ENCODE results near the gene GPN2.
A peak's percentile ranks its signal among the peaks of the same experiment; 100 is the strongest.
"Not testable (repeated sequence)": the region's sequence is repeated elsewhere in the genome, so short reads cannot be mapped to it uniquely, and the experiment has no call there.

GPN2 gene

DNA sequence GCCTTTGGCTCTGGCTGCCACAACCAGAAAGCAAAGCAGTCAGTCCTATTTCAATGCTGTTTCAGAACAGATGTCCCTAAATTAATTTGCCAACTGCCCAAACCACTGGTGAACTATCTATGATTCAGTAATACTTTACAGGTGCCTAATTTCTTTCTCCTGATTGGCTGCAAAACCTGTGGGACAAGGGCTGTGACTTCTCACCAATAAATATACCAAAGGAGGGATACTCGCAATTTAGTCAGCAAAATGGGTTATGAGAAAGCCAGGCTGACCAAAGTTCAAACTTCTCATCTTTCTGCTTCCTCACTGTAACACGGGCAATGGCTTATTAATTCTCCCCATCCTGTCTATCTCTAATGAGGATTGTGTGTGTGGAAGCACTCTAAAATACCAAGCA lies 12.8 kb downstream of the GPN2 start:
- no peak for DNase-seq (ENCODE audit: low read depth in 1 of 2, low spot score in 1 of 2)
- H3K27me3 ChIP-seq (ENCODE audit: insufficient read depth, poor library complexity, severe bottlenecking): no peaks in the 10 kb centered on the region
- no peak overlapping the region for H3K27ac ChIP-seq (replicated peaks)
- H3K4me3 ChIP-seq (replicated peaks; ENCODE audit: insufficient read depth, low read length): no peak overlapping the region
- TF ChIP-seq POLR2AphosphoS5 (IDR thresholded peaks at IDR 0.05; ENCODE audit: low read depth): no peak
- no peak for TF ChIP-seq GABPA (IDR thresholded peaks at IDR 0.05; ENCODE audit: low read depth)
- TF ChIP-seq, protein P1, sequence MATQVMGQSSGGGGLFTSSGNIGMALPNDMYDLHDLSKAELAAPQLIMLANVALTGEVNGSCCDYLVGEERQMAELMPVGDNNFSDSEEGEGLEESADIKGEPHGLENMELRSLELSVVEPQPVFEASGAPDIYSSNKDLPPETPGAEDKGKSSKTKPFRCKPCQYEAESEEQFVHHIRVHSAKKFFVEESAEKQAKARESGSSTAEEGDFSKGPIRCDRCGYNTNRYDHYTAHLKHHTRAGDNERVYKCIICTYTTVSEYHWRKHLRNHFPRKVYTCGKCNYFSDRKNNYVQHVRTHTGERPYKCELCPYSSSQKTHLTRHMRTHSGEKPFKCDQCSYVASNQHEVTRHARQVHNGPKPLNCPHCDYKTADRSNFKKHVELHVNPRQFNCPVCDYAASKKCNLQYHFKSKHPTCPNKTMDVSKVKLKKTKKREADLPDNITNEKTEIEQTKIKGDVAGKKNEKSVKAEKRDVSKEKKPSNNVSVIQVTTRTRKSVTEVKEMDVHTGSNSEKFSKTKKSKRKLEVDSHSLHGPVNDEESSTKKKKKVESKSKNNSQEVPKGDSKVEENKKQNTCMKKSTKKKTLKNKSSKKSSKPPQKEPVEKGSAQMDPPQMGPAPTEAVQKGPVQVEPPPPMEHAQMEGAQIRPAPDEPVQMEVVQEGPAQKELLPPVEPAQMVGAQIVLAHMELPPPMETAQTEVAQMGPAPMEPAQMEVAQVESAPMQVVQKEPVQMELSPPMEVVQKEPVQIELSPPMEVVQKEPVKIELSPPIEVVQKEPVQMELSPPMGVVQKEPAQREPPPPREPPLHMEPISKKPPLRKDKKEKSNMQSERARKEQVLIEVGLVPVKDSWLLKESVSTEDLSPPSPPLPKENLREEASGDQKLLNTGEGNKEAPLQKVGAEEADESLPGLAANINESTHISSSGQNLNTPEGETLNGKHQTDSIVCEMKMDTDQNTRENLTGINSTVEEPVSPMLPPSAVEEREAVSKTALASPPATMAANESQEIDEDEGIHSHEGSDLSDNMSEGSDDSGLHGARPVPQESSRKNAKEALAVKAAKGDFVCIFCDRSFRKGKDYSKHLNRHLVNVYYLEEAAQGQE (IDR thresholded peaks at IDR 0.05; ENCODE audit: insufficient replicate concordance, low read depth): no peak
- TF ChIP-seq, protein P2, sequence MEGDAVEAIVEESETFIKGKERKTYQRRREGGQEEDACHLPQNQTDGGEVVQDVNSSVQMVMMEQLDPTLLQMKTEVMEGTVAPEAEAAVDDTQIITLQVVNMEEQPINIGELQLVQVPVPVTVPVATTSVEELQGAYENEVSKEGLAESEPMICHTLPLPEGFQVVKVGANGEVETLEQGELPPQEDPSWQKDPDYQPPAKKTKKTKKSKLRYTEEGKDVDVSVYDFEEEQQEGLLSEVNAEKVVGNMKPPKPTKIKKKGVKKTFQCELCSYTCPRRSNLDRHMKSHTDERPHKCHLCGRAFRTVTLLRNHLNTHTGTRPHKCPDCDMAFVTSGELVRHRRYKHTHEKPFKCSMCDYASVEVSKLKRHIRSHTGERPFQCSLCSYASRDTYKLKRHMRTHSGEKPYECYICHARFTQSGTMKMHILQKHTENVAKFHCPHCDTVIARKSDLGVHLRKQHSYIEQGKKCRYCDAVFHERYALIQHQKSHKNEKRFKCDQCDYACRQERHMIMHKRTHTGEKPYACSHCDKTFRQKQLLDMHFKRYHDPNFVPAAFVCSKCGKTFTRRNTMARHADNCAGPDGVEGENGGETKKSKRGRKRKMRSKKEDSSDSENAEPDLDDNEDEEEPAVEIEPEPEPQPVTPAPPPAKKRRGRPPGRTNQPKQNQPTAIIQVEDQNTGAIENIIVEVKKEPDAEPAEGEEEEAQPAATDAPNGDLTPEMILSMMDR (IDR thresholded peaks at IDR 0.05; ENCODE audit: insufficient read depth, low read length): no peak
- no peak for TF ChIP-seq SPI1 (IDR thresholded peaks at IDR 0.05; ENCODE audit: borderline replicate concordance, low read depth)

DNA sequence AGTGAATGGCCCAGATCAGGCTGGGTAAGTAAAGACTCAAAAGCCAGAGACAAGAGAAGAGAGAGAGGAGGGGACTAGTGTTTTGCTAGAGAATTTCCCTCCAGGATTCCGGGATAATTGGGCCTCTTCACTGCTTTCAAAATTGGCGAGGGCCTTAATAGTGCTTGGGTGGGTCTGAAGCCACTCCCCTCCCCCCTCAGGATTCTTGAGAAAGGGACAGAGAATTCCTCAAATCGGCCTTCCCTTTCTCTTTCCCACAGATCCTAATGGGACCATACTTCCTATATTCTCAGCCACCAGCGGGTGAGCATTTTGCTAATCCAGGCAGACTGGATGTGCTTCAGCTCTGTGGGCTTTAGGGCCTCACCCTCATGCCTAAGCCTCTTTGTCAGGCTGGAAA lies 15.2 kb downstream of the GPN2 start:
- TF ChIP-seq, protein P1 (IDR thresholded peaks at IDR 0.05; ENCODE audit: insufficient replicate concordance, low read depth): no peak
- TF ChIP-seq GABPA (IDR thresholded peaks at IDR 0.05; ENCODE audit: low read depth) (no peak), POLR2AphosphoS5 (IDR thresholded peaks at IDR 0.05; ENCODE audit: low read depth) (no peak), SPI1 (IDR thresholded peaks at IDR 0.05; ENCODE audit: borderline replicate concordance, low read depth) (no peak)
- TF ChIP-seq, protein P2 (IDR thresholded peaks at IDR 0.05; ENCODE audit: insufficient read depth, low read length): no peak
- DNase-seq (ENCODE audit: low read depth in 1 of 2, low spot score in 1 of 2): no peak
- no peaks in the 10 kb centered on the region for H3K27me3 ChIP-seq (ENCODE audit: insufficient read depth, poor library complexity, severe bottlenecking)
- H3K27ac ChIP-seq (replicated peaks): no peak overlapping the region
- H3K4me3 ChIP-seq (replicated peaks; ENCODE audit: insufficient read depth, low read length): no peak overlapping the region

DNA sequence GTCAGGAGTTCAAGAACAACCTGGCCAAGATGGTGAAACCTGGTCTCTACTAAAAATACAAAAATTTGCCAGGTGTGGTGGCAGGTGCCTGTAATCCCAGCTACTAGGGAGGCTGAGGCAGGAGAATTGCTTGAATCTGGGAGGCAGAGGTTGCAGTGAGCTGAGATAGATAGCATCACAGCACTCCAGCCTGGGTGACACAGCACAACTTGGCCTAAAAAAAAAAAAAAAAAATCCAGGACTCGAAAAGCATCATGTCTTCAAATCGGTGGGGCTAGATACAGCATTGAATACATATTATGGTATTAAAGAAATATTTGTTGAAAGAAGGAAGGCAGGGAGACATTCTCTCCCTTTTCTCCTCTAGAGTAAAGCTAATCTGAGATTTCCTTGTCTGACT lies 17.0 kb downstream of the GPN2 start:
- not testable (repeated sequence) for H3K4me3 ChIP-seq (replicated peaks; ENCODE audit: insufficient read depth, low read length); DNase-seq (ENCODE audit: low read depth in 1 of 2, low spot score in 1 of 2); H3K27me3 ChIP-seq (ENCODE audit: insufficient read depth, poor library complexity, severe bottlenecking); H3K27ac ChIP-seq (replicated peaks)

DNA sequence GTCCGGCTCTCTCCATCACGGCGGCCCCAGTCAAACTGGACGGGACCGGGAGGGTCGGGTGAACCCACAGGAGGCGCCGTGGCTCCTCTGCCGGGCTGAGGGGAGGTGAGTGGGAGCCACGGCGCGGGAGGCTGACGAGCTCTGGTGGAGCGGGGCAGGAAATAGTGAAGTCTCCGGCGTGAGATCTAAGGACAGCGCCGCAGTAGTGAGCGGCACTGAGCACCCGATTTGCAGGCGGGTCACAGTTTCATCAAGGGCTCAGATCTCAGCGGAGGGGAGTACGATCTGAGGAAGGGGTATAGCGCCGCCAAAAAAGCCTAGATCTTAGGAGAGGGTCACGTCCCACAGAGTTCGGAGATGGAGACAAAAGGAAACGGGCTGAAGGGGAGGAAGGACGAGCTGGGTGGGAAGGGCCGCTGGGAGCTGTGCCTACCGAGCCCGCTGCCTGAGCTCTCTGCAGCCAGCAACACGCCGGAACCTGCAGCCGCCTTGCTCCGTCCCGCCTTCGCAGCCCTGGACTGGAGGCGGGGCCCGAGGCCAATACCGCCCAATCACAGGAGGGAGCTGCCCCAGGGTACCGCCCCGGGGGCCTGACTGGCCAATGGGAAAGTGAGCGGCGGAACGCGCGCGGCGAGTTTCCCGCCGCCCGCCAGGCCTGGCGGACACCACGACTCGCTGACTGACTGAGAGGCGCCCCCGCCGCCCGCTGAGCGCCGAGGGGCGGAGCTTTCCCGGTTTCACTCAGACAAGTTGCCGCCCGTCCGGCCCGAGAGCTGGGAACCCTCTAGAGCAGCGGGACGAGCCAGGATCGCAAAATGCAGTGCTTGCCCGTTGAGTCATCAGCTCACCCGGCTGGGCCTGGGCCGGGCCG lies 25.2 kb downstream of the GPN2 start:
- H3K27me3 ChIP-seq (ENCODE audit: insufficient read depth, poor library complexity, severe bottlenecking): no peaks in the 10 kb centered on the region
- TF ChIP-seq, protein P1 (IDR thresholded peaks at IDR 0.05; ENCODE audit: insufficient replicate concordance, low read depth): no peak
- TF ChIP-seq POLR2AphosphoS5 (IDR thresholded peaks at IDR 0.05; ENCODE audit: low read depth) (peak; percentile 85), SPI1 (IDR thresholded peaks at IDR 0.05; ENCODE audit: borderline replicate concordance, low read depth) (no peak), GABPA (IDR thresholded peaks at IDR 0.05; ENCODE audit: low read depth) (peak; percentile 59; the same call in 1 of the 2 replicates)
- TF ChIP-seq, protein P2 (IDR thresholded peaks at IDR 0.05; ENCODE audit: insufficient read depth, low read length): no peak
- H3K4me3 ChIP-seq (replicated peaks; ENCODE audit: insufficient read depth, low read length): peak overlapping the region; percentile 65
- DNase-seq (ENCODE audit: low read depth in 1 of 2, low spot score in 1 of 2): peak; percentile 95 to 96
- H3K27ac ChIP-seq (replicated peaks): peak overlapping the region; percentile 82
